Globus pallidus (tissue), 1 donor: ENCODE measurements around the gene HPCAL4.

Experiments used
- DNase-seq: peaks from one replicate; pipeline ENCODE4 v3.0.0-alpha.2; 2015; ENCODE audit warnings: low spot score

Gene HPCAL4

DNA sequence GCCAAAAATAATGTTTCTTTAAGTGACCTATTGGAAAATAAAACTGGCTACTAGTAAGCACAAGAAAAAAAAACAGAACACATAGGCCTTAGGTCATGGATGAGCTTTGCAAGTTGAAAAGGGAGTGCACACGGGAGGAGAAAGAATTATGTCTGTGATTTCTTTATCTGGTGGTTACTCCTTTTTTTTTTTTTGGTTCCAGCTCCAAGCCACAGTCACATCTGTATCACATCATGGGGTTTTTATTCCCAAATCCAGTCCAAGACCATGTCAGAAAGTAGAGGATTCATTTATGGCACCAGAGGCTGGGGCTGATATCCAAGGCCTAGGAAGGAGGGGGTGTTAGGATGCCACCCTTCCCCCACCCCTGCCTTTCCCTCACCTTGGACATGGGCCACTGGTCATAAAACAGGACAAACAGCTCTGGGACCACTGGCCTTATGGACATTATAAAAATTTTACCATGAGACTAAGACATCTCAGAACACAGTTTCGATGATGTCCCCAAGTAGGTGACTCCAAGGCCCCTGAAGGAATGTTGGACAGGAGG, 41.5 kb downstream of the HPCAL4 start:
- no peak for DNase-seq

DNA sequence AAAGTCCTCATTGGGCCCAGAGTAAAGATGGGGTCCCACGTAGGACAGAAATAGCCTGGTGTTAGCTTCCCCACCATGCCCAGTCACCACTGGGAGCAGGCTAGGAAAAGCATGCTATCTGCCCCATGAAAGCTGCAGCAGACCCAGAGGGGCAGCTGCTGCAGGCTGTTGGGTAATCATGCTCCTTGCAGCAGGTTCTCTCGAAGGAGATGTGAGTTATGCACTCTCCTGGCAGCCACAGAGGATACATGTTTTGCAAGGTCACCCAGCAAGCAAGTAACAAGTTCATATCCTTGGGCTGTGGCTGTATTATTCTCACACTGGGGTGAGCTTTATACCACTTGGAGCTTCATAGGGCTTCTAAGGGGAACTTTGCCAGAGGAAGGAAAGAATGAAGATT, 42.7 kb downstream of the HPCAL4 start:
- no peak for DNase-seq

DNA sequence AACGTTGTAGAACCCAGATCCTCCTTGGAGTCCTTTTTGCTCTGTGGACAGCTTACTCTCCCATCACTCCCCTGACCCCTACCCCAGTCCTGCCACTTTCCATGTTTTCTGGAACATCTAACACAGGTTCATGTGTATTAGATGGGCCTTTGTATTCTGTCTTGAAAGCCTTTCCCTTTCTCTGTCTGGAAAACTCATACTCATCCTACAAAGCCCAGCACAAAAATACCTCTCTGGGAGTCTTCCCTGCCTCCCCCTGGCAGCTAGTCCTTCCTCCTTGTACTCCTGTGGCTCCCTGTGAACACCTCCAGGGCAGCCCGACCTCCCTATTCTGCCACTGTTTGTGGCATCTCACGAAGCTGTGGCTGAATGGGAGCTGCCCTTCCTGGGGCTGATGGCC, 44.0 kb downstream of the HPCAL4 start:
- no peak for DNase-seq

DNA sequence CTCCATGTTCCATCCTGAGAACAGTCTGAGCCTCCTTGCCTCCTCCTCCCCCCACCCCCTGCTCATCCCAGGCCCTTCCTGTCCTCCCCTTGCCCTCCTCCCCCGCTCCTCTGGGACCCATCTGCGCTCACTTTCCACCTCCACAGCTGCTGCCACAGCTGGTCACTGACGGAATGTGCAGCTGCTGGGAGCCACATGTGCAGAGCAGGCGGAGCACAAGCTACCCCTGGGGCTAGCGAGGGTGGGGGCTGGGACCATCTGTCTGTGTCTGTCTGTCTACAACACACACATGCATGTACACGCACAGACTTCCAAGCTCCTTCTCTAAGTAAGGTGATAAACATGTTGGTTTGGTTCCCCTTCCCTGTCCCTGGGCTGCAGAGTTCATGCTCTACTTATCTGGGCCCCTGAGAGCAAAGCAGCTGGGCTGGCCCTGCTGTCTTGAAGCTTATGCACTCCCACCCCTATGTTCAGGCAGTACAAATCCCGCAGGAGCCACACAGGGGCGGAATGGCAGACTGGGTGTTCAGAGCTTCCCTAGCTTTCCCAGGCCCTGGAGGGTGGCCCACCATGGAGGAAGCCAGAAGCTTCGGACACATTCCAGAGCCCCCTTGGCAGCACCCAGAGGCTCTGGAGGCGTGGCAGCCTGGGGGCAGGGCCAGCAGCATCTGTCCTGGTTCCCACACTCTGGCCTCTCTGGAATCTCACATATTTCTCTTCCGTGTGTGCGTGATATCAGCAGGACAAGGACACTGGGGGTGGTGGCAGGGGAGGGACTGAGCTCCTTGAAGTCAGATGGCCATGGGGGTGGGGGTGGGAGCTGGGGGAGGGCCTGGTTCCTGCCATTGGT, 44.8 kb downstream of the HPCAL4 start:
- no peak for DNase-seq

DNA sequence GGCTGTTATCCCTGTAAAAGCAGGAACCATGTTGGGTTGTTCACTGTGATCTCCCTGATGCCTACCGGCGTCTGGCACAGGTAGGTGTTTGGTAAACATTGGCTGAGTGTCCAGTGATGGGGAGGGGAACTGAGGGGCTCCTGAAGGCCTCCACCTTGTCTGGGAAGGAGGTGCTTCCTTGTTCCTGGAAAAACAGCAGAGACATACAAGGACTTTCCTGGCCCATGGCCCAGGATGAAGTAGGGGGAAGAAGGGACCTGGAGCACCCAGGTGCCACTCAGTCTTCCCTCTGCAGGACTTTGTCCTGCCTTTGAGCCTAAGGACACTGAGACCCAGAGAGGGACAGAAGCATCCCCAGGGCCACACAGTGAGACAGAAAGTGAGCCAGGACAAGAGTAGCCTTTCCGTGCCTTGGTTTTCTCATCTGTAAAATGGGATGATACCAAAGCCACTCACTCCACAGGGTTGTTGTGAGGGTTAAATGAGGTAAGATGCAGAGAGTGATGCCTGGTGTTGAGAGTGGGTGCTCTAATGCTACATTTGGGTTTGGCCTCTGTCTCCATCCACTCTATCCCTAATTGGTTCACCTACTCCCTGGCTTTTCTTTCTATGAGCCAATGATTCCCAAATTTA, 45.7 kb downstream of the HPCAL4 start:
- DNase-seq, result no peak

DNA sequence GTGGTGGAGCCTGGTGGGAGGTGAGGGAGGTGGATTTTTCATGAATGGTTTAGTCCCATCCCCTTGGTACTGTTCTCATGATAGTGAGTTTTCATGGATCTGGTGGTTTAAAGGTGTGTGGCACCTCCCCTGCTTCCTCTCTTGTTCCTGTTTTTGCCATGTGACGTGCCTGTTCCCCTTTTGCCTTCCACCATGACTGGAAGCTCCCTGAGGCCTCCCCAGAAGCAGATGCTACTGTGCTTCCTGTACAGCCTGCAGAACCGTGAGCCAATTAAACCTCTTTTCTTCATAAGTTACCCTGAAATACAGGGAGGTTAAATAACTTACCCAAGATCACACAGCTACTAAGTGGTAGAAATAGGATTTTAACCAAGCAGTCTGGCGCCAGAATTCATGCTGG, 47.5 kb downstream of the HPCAL4 start:
- no peak for DNase-seq

DNA sequence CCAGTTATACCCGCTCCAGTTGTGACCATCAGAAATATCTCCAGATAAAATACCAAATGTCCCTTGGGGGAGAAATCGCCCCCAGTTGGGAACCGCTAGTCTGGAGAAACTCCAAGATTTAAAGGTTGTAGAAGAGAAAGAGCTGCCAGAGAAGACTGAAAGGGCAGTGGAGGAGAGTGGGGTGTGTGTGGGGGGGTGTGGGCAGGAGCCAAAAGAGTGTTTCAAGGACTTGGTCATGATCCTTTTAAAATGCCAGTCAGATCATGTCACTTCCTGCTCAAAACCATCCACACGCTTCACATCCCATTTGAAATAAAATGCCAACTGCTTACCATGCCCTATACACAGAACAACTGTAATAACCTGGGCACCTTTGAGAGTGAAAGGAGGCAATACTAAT, 48.4 kb downstream of the HPCAL4 start:
- no peak for DNase-seq

DNA sequence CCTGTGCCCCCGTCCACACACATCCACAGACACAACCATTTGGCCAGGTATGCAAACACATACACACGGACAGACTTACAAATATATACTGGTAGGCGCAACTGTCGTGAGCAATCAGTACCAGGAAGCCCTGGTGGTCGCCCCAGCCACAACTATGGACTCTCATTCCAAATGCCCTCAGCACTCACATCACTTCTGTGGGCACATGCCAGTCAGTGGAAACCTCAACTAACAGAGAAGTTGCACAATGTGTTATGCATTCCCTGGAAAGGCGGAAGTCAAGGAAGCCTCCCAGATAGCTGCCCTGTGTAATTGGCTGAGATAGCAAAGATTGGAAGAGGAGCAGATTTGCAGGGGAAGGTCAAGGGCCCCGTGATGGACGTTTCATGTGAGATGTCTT, 50.4 kb downstream of the HPCAL4 start:
- no peak for DNase-seq

DNA sequence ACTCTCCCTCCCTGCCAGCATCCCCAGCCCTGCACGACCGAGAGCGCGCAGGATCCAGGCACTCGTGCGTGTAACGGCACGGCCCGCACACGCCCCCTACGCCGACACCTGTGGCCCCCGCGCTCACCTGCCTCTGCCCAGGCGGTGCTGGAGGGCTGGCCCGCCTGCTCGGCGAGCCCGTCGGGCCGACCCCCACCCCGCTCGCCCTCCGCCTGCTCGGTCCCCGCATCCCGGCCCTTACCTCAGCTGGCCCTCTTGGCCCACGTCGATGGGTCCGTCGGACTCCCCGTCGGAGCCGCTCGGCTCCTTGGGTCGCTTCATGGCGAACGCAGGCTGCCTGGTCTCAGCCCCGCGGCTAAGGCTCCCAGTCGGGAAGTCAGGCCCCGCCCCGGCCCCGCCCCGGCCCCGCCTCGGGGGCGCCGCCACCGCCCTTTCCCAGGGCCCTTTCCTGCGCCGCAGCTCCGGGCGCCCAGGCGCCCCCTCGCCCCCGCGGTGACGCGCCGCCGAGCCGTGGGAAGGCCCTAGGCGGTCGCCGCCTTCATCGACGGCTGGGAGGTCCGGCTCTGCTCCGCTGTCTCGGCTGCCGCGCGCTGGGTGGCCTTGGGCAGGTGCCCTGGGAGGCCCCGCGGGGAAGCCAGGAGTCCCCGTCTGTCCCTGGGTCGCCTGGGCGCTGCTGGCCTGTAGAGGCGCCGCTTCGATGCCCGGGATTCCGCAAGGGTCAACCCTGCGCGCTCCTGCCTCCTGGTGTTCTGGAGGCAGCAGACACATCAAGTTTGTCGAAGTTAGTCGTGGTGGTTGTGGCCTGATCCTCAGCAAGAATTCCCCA, 51.7 kb downstream of the HPCAL4 start, which contains the start of gene HEYL:
Gene HEYL, minus strand, starts transcription at position 339 of the 826 bp plus-strand sequence. Its CDS starts 18 bp downstream, at position 321.
- no peak for DNase-seq

DNA sequence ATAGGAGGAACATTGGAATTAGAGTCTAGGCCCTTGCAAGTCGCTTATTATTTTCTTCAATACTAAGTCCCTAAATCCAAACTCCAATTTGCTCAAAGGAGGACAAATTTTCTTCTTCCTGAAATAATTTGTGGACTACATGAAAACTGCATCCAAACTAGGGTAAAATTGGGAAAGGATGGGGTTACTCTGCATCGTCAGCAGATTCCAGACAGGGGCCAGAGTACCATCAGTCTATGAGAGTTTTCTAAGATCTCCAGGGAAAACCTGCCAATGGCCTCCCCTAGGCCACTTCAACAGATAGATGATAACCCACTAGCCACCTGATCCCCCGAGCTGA, 52.3 kb downstream of the HPCAL4 start:
- no peak for DNase-seq

DNA sequence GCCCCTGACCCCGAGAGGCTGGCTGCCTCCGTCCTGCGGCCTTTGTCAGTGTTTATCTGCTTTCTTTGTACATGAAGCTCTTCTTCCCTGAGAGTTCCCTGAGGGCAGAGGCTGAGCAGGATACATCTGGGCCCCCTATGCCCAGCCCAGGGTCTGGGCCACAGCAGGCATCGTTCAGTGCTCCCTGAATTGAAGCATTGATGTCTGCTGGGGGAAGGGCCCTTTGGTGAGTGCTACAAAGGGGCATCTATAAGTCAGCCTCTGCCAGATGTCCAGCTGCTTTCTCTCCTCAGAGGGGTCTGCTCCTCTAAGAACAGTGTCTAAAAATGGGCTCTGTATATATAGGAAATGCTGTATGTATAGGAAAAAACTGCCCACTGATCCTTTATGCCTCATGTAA, 53.9 kb downstream of the HPCAL4 start:
- no peak for DNase-seq

DNA sequence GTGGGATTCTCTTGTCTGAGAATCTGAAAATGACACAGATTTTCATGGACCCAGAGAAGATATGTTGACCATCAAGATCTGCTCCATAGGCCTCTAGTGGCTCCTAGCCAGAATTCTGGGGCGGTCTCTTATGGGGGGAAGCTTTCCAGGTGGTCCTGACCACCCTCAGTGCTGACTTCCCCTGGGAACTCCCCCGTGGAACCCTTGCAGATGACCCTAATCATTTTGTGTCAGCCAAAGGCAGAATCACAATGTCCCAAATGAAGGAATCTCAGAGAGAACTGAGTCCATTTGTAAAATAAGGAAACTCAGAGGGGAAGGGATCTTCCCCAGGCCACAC, 55.4 kb downstream of the HPCAL4 start:
- DNase-seq, result no peak

DNA sequence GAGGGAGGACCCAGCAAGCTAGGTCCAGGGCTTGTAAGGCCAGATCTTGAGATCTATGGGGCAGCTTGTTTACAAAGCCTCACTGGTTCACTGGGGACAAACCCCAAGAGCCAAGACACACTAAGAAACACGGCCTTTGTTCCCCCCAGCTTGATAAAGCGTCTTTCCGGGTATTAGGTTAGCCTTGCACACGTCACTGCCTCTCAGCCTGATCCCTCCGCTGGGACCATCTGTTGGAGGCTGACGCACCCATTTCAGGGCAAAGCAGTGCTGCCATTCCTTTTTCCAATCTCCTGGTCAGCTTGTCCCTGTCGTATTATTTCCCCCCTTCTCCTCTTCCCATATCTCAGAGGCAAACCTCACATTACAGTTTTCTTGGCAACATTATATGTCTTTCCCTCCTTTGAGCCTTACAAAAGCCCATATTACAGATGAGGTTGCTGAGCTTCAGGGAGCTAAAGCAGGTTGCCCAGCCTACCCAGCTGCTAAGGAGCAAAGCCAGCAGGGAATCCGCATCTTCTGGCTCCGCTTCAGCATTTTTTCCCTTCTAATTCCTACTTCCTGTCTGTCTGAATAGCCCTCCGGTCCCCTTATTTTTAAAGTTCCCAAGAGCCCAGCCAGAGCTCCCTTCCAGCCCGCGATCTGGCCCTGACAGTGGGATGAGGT, 55.9 kb downstream of the HPCAL4 start:
- DNase-seq, result no peak

DNA sequence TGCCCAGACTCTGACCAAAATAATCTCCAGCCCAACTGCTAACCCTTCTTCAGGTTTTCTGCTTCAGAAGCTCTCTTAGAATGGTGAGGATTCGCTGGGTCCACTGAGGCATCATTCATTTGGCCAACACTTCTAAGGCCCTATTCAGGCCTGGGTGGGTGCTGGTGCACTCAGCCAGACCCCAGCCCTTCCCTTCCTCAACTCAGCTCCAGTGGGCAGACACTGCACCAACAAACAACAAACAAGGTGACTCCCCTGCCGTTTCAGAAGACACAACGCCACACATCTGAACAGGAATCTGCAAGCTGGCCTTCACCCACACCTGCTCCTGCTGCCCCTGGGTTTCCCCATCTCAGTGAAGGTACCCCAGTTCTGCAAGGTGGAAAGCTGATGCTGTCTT, 57.8 kb downstream of the HPCAL4 start:
- no peak for DNase-seq

DNA sequence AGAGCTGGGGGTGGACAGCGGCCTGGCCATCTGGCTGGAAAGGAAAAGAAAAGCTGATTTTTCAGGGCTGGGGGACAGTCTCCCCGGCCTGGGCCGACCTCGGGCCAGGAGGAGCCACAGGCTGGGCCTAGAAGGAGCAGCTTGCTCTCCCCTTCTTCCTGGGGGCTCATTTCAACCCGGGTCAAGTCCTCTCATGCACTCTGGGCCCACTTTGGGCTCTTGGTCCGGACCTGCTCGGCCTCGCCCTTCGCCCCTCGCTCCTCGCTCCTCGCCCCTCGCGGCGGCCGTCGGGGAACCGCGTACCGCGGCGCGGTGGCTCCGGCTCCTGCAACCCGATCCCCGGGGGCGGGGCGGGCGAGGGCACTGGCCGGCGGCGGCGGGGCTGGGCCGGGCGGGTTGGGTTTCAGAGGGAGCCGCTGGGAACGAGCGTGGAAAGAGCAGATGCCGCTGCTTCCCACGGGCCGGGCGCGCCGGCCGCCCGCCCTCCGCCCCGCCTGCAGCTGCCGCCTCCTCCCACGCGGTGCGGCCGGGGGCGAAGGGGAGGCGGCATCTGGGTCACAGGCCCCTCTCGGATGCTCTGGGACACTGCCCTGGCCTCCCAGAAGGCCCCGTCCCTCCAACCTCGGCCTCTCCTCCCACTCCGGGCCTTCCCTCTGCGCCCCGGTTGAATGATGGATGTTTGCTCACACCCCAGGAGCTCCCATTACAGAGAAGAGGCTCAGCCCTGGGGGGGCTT, 58.4 kb downstream of the HPCAL4 start:
- DNase-seq, result no peak

DNA sequence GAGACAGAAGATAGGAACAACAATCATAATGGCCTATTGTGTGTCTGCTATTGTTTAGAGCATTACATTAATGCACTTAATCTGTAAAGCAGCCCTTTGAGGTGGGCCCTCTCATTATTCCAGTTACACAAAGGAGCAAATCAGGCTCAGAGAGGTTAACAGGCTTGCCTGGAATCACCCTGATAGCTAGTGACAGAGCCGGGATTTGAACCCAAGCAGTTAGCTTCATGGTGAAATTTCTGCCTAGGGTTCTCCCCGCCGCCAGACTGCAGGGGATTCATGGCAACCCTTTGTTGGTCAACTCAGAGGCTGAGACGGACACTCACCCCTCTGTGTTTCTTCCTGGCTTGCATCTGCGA, 58.9 kb downstream of the HPCAL4 start:
- DNase-seq, result no peak

DNA sequence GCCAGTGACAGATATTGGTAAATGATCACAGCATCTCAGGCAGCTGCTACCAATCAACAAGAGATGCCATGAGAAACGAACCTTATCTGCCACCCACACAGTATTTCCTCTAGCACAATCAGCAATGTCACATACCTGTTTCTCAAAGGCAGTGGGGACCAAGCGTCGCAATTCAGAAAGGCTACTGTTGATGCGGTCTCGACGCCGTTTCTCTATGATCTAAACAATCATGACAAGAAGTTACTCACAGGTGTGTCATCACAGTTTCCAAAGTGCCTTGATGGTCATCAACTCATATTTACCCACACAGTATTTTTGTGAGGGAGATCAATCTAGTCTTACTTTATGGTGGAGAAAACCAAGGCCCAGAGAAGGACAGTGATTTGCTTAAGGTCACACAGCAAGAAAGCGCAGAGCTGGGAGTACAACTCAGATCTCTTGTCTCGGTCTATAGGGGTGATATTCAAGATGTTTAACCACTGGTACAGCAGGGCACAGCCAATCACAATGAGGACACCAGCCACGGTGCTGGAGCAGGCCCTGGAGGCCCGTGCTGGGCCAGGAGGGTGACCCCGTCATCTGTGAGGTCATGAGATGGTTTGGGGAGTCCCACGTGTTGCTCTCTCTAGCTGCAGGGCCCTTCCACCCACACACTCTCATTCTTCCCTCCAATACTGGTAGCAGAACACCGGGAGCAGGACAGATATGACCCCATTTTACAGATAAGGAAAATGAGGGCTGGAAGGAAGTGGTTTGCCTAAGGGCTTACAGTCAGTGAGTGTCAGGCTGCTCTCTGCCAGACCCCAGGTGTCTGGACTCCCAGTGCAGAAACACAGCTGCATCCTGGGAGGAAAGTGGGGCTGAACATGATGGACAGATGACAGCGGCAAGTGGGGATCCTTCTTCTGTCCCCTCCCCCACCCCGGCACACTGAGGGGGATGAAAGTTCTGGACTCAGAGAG, 59.6 kb downstream of the HPCAL4 start:
- DNase-seq, result no peak

DNA sequence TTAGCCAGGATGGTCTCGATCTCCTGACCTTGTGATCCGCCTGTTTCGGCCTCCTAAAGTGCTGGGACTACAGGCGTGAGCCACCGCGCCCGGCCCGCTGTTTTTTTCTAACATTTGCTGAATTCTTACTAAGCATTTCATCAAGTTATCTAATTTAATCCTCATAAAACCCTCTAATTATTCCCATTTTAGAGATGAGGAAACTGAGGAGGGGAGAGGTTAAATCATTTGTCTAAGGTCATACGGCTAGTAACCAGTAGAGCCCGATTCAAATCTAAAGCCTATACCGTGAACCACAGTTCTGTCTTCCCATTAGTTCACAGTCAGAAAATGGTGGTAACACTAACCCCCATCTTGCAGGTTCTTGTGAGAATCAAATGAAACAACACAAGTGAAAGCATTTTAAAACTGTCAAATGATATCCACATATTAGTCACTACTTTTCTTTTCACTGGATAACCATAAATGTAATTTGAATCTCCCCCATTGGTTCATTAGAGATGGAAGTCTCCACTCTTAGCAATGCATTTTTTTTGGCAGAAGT, 62.4 kb downstream of the HPCAL4 start:
- no peak for DNase-seq
